ENCODE data around the gene TCIRG1. TPM values are rescaled to one million over a fixed set of nuclear protein-coding genes. Genes with fewer than 3 reads are reported as not detected.

TCIRG1 gene
- total RNA-seq, 1 experiment from 2014 or later = 158 TPM

DNA sequence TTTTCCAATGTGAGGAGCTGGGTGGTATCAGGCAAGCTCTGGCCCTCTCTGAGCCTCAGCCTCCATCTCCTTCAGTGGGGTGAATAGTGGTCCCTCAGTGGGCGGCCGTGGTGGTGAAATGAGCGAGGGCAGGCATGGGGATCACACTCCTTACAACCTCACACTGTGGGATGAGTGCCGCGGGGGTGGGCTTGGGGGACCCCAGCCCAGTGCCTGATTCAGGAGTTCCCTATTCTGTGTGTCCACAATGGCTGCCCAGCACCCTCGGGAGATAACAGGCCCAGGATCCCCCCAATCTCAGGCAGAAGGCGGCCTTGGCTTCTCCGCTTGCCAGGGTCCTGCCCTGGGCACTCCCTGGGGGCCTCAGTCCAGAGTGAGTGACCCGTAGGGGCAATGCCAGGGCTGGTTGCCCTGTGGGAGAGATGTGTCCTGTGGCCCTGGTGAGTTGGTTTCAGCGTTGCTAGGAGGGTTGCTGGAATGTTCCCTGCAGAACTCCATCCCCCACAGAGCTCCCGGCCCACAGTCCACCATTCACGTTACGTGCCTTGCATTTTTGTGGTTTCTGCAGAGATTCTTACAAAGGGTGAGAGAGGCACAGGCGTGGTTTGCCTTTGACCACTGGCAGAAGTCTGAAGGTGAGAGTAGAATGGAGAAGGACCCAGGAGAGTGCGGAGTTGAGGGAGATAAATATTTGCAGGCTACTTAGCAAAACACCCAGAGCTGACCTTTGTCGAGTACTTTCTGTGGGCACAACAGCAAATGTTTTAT lies 25.8 kb upstream of the TCIRG1 start:
- H3K27me3 ChIP-seq (ENCODE audit: control insufficient read depth, insufficient read depth, low read length) = no peaks in the 10 kb centered on the region
- TF ChIP-seq, protein P1, sequence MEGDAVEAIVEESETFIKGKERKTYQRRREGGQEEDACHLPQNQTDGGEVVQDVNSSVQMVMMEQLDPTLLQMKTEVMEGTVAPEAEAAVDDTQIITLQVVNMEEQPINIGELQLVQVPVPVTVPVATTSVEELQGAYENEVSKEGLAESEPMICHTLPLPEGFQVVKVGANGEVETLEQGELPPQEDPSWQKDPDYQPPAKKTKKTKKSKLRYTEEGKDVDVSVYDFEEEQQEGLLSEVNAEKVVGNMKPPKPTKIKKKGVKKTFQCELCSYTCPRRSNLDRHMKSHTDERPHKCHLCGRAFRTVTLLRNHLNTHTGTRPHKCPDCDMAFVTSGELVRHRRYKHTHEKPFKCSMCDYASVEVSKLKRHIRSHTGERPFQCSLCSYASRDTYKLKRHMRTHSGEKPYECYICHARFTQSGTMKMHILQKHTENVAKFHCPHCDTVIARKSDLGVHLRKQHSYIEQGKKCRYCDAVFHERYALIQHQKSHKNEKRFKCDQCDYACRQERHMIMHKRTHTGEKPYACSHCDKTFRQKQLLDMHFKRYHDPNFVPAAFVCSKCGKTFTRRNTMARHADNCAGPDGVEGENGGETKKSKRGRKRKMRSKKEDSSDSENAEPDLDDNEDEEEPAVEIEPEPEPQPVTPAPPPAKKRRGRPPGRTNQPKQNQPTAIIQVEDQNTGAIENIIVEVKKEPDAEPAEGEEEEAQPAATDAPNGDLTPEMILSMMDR (IDR thresholded peaks at IDR 0.05) = no peak
- TF ChIP-seq TCF7L2 (IDR thresholded peaks at IDR 0.05; ENCODE audit: low read depth, low read length) (no peak), SIN3A (IDR thresholded peaks at IDR 0.05; ENCODE audit: borderline replicate concordance, insufficient read depth, low read depth, low read length) (no peak), POLR2AphosphoS5 (IDR thresholded peaks at IDR 0.05; ENCODE audit: low read depth, low read length) (no peak; the same call in 1 of the 2 replicates)
- TF ChIP-seq, protein P2, sequence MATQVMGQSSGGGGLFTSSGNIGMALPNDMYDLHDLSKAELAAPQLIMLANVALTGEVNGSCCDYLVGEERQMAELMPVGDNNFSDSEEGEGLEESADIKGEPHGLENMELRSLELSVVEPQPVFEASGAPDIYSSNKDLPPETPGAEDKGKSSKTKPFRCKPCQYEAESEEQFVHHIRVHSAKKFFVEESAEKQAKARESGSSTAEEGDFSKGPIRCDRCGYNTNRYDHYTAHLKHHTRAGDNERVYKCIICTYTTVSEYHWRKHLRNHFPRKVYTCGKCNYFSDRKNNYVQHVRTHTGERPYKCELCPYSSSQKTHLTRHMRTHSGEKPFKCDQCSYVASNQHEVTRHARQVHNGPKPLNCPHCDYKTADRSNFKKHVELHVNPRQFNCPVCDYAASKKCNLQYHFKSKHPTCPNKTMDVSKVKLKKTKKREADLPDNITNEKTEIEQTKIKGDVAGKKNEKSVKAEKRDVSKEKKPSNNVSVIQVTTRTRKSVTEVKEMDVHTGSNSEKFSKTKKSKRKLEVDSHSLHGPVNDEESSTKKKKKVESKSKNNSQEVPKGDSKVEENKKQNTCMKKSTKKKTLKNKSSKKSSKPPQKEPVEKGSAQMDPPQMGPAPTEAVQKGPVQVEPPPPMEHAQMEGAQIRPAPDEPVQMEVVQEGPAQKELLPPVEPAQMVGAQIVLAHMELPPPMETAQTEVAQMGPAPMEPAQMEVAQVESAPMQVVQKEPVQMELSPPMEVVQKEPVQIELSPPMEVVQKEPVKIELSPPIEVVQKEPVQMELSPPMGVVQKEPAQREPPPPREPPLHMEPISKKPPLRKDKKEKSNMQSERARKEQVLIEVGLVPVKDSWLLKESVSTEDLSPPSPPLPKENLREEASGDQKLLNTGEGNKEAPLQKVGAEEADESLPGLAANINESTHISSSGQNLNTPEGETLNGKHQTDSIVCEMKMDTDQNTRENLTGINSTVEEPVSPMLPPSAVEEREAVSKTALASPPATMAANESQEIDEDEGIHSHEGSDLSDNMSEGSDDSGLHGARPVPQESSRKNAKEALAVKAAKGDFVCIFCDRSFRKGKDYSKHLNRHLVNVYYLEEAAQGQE (IDR thresholded peaks at IDR 0.05; ENCODE audit: insufficient read depth in 1 of 2, low read depth in 2 of 2, low read length in 1 of 2) = no peak
- ChIA-PET POLR2A (interaction anchor here (0.6 kb wide), 2 partner anchors 20 to 48 kb away, joined by 3 to 5 read pairs; no protein-coding TSS in a partner anchor), CTCF (no interaction called here)
- H3K9me3 ChIP-seq (ENCODE audit: control insufficient read depth, insufficient read depth, low read depth, low read length) = no peaks in the 10 kb centered on the region
- H3K4me1 ChIP-seq (ENCODE audit: control insufficient read depth, insufficient read depth, low read length) = peaks cover 85% of the 10 kb centered on the region
- H3K27ac ChIP-seq (ENCODE audit: low read length) = peak overlapping the region; percentile 92
- no peaks in the 10 kb centered on the region for H3K36me3 ChIP-seq (ENCODE audit: control insufficient read depth, insufficient read depth, low read length)
- DNase-seq (ENCODE audit: low read depth, low spot score) (no peak), ATAC-seq (peak; percentile 40)
- in situ Hi-C loops (cut with HindIII; ENCODE audit: low pct_unique_long_range_greater_than_20kb, low sequenced_read_pairs) = no loop called here
- intact Hi-C loops (cut with micrococcal nuclease; ENCODE audit: unreplicated experiment) = no loop called here
- H3K4me3 ChIP-seq (ENCODE audit: low read depth in 2 of 2, low read length in 2 of 2) = no peak overlapping the region; a peak in 1 of 4 replicates
- BruUV-seq (replicated peaks) = no TSS peak

GRCh38 chr11:68013611-68014156 lies 25.1 kb upstream of the TCIRG1 start:
- ChIA-PET POLR2A (interaction anchor here (0.6 kb wide), 2 partner anchors 20 to 48 kb away, joined by 3 to 5 read pairs; no protein-coding TSS in a partner anchor), CTCF (no interaction called here)
- no peak for DNase-seq (ENCODE audit: low read depth, low spot score)
- peaks cover 85% of the 10 kb centered on the region for H3K4me1 ChIP-seq (ENCODE audit: control insufficient read depth, insufficient read depth, low read length)
- ATAC-seq = no peak
- no TSS peak for BruUV-seq (replicated peaks)
- no peak overlapping the region; a peak in 1 of 4 replicates for H3K4me3 ChIP-seq (ENCODE audit: low read depth in 2 of 2, low read length in 2 of 2)
- H3K36me3 ChIP-seq (ENCODE audit: control insufficient read depth, insufficient read depth, low read length) = no peaks in the 10 kb centered on the region
- no peaks in the 10 kb centered on the region for H3K27me3 ChIP-seq (ENCODE audit: control insufficient read depth, insufficient read depth, low read length)
- in situ Hi-C loops (cut with HindIII; ENCODE audit: low pct_unique_long_range_greater_than_20kb, low sequenced_read_pairs) (no loop called here), intact Hi-C loops (cut with micrococcal nuclease; ENCODE audit: unreplicated experiment) (no loop called here)
- TF ChIP-seq, protein P1 (IDR thresholded peaks at IDR 0.05) = no peak
- TF ChIP-seq SIN3A (IDR thresholded peaks at IDR 0.05; ENCODE audit: borderline replicate concordance, insufficient read depth, low read depth, low read length) (no peak), TCF7L2 (IDR thresholded peaks at IDR 0.05; ENCODE audit: low read depth, low read length) (no peak), POLR2AphosphoS5 (IDR thresholded peaks at IDR 0.05; ENCODE audit: low read depth, low read length) (no peak; the same call in 1 of the 2 replicates)
- TF ChIP-seq, protein P2 (IDR thresholded peaks at IDR 0.05; ENCODE audit: insufficient read depth in 1 of 2, low read depth in 2 of 2, low read length in 1 of 2) = no peak
- peak overlapping the region; percentile 92 for H3K27ac ChIP-seq (ENCODE audit: low read length)
- no peaks in the 10 kb centered on the region for H3K9me3 ChIP-seq (ENCODE audit: control insufficient read depth, insufficient read depth, low read depth, low read length)

All from Panc1 (cell line).